ENCODE data around the gene SOX21.

DNA sequence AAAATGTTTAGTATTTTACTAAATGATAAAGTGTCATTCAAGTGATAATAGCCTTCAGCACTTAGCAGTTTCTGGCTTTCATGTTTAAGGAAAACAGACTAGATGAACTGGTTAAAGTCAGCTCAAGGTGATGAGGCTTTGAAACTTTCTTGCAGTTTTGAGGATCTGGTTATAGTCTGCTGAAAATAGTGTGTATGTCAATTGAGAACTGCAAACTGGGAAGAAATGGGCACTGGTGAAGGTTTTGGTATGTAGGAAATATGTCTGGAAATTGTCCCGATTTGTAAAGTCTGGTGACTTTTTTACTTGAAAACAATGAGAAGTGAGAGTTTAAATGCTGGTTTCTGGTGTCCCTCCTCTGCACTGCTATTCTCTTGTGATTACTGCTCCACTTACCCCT, 36.8 kb upstream of the SOX21 start:
- TF ChIP-seq, protein P1, sequence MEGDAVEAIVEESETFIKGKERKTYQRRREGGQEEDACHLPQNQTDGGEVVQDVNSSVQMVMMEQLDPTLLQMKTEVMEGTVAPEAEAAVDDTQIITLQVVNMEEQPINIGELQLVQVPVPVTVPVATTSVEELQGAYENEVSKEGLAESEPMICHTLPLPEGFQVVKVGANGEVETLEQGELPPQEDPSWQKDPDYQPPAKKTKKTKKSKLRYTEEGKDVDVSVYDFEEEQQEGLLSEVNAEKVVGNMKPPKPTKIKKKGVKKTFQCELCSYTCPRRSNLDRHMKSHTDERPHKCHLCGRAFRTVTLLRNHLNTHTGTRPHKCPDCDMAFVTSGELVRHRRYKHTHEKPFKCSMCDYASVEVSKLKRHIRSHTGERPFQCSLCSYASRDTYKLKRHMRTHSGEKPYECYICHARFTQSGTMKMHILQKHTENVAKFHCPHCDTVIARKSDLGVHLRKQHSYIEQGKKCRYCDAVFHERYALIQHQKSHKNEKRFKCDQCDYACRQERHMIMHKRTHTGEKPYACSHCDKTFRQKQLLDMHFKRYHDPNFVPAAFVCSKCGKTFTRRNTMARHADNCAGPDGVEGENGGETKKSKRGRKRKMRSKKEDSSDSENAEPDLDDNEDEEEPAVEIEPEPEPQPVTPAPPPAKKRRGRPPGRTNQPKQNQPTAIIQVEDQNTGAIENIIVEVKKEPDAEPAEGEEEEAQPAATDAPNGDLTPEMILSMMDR (conservative IDR thresholded peaks at IDR 0.05): no peak
- TF ChIP-seq ZFX (IDR thresholded peaks at IDR 0.05): no peak

Measured in C4-2B (cell line).